Measurements from ENCODE around the gene OTOF.

The OTOF gene

DNA sequence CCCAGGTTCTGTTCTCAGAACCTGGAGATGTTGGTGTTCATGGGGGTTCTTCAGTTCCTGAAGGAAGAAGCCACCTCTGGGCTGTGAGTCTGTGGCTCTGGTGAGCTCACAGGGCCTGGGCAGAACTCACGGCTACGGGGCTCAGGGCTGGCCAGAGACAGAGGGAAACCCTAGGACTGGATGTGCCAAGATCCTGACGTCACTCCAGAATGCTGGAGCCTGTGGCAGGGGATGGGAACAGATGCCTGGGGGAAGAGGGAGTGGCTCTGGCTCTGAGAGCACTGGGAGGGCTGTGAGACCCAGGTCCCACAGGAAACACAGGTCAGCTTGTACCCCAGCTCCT, at the start of gene OTOF:
Gene OTOF (minus strand): TSS at position 214 of the 343 bp plus-strand sequence.
- DNase-seq (ENCODE audit: low spot score) = no peak

GRCh38 chr2:26526589-26526988, 48.7 kb upstream of the OTOF start:
- TF ChIP-seq, protein P1, sequence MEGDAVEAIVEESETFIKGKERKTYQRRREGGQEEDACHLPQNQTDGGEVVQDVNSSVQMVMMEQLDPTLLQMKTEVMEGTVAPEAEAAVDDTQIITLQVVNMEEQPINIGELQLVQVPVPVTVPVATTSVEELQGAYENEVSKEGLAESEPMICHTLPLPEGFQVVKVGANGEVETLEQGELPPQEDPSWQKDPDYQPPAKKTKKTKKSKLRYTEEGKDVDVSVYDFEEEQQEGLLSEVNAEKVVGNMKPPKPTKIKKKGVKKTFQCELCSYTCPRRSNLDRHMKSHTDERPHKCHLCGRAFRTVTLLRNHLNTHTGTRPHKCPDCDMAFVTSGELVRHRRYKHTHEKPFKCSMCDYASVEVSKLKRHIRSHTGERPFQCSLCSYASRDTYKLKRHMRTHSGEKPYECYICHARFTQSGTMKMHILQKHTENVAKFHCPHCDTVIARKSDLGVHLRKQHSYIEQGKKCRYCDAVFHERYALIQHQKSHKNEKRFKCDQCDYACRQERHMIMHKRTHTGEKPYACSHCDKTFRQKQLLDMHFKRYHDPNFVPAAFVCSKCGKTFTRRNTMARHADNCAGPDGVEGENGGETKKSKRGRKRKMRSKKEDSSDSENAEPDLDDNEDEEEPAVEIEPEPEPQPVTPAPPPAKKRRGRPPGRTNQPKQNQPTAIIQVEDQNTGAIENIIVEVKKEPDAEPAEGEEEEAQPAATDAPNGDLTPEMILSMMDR (IDR thresholded peaks at IDR 0.05; ENCODE audit: extremely low read depth, missing control alignments) = no peak
- no peak for DNase-seq (ENCODE audit: low spot score)

More for the DNA sequence above, at the start of gene OTOF:
- TF ChIP-seq, protein P1 (IDR thresholded peaks at IDR 0.05; ENCODE audit: extremely low read depth, missing control alignments) = no peak

GRCh38 chr2:26526105-26526504, 48.2 kb upstream of the OTOF start:
- no peak for DNase-seq (ENCODE audit: low spot score)

GRCh38 chr2:26523750-26524149, 45.8 kb upstream of the OTOF start:
- no peak for DNase-seq (ENCODE audit: low spot score)
- TF ChIP-seq, protein P1 (IDR thresholded peaks at IDR 0.05; ENCODE audit: extremely low read depth, missing control alignments) = no peak

More at GRCh38 chr2:26526105-26526504, 48.2 kb upstream of the OTOF start:
- TF ChIP-seq, protein P1 (IDR thresholded peaks at IDR 0.05; ENCODE audit: extremely low read depth, missing control alignments) = no peak

- TF ChIP-seq, protein P1 (IDR thresholded peaks at IDR 0.05; ENCODE audit: extremely low read depth, missing control alignments) = no peak
- DNase-seq (ENCODE audit: low spot score) = no peak
Observed at GRCh38 chr2:26522751-26523171, 44.8 kb upstream of the OTOF start.

DNA sequence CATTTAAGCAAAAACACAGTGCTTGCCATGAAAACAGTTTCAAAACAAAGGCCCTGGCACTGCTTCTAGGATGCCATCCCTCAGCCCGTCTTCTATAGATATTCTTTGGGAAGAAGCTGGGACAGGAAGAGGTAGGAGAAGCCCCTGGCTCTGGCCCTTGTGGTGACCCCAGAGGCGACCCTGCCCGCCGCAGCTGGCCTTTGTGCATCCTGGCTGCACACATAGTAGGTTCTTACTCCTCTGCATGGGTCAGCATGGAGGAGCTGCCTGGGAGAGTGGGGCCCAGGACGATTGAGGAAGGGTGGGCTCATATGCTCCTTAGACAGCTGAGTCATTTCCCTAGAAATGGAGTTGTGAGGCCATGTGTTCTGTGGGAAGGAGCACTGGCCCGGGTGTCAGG, 44.4 kb upstream of the OTOF start:
- no peak for DNase-seq (ENCODE audit: low spot score)
- TF ChIP-seq, protein P1 (IDR thresholded peaks at IDR 0.05; ENCODE audit: extremely low read depth, missing control alignments) = no peak

GRCh38 chr2:26521913-26522180, 43.9 kb upstream of the OTOF start:
- TF ChIP-seq, protein P1 (IDR thresholded peaks at IDR 0.05; ENCODE audit: extremely low read depth, missing control alignments) = no peak
- no peak for DNase-seq (ENCODE audit: low spot score)

All from GM20000 (cell line).